Measurements from ENCODE around the gene KRT33B.

DNA sequence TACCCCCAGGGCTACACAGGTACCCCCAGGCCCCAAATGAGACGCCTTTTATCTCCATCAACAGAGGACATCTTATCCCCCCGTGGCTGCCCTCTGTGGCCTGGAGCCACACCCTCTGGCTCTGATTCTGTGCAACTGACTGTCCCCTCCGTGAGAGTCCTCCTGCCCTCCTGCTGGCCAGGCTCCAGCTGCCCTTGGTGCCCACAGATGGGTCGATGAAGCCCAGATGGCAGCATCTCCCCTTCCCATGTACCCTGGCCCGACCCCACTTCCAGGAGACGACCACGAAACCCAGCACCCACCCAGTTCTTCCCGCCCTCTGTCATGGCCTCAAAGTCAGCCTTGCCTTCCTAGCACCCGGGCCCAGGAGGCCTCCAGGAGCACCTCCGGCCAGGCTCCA is 44.5 kb downstream of the KRT33B start:
- TF ChIP-seq POLR2A (IDR thresholded peaks at IDR 0.05), result no peak
- TF ChIP-seq, protein P1, sequence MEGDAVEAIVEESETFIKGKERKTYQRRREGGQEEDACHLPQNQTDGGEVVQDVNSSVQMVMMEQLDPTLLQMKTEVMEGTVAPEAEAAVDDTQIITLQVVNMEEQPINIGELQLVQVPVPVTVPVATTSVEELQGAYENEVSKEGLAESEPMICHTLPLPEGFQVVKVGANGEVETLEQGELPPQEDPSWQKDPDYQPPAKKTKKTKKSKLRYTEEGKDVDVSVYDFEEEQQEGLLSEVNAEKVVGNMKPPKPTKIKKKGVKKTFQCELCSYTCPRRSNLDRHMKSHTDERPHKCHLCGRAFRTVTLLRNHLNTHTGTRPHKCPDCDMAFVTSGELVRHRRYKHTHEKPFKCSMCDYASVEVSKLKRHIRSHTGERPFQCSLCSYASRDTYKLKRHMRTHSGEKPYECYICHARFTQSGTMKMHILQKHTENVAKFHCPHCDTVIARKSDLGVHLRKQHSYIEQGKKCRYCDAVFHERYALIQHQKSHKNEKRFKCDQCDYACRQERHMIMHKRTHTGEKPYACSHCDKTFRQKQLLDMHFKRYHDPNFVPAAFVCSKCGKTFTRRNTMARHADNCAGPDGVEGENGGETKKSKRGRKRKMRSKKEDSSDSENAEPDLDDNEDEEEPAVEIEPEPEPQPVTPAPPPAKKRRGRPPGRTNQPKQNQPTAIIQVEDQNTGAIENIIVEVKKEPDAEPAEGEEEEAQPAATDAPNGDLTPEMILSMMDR (IDR thresholded peaks at IDR 0.05), result no peak

Data from body of pancreas (tissue), 4 donors.